A549 treated with ZK216348 at 1 μM for 4 hours (cell line): ENCODE results near the gene SENP5. TPM values are rescaled to one million over a fixed set of nuclear protein-coding genes. Genes with fewer than 3 reads are reported as not detected.

Experiments
- total RNA-seq: library from RNA; stranded (reverse); fragments of 200-300 nt; extraction: Qiagen RNA extraction; gene quantifications from 5 replicates; pipeline ENCODE4 v1.2.3, GENCODE V29; 2022; ENCODE audit warnings: low read depth

Gene SENP5
- 4.5 to 7.9 TPM (median 6.4 TPM) in 5 replicates for total RNA-seq

GRCh38 chr3:196867507-196868296 is at the start of gene SENP5:
Gene SENP5 (plus strand): TSS chr3:196867920. CDS start chr3:196885182, 17,262 bp downstream.

GRCh38 chr3:196942226-196942914 is 74.7 kb downstream of the SENP5 start, which contains the start of gene NCBP2:
Gene NCBP2 (minus strand): TSS chr3:196942528. CDS start chr3:196942503, 25 bp downstream.

GRCh38 chr3:196968233-196969133 is 100.8 kb downstream of the SENP5 start, which contains the start of gene PIGZ:
Gene PIGZ (minus strand): TSS chr3:196968833. CDS start chr3:196952031, 16,802 bp downstream.

Other genes starting within 250 kb of the SENP5 start
- not detected in 5 replicates for gene NRROS, start 228.2 kb upstream of the SENP5 start, total RNA-seq
- 2.6 to 2.9 TPM (median 2.8 TPM) in 5 replicates for gene CEP19, start 155.7 kb upstream of the SENP5 start, total RNA-seq
- 29.2 to 31.9 TPM (median 29.3 TPM) in 5 replicates for gene PIGX, start 155.5 kb upstream of the SENP5 start, total RNA-seq
- 32.8 to 47.6 TPM (median 41.6 TPM) in 5 replicates for gene PAK2, start 128.1 kb upstream of the SENP5 start, total RNA-seq
- gene NCBP2, start 74.6 kb downstream of the SENP5 start, total RNA-seq: 36.6 to 58.9 TPM (median 44.4 TPM) in 5 replicates
- gene PIGZ, start 100.9 kb downstream of the SENP5 start, total RNA-seq: 1.0 to 1.7 TPM (median 1.4 TPM) in 5 replicates
- gene MELTF, start 161.9 kb downstream of the SENP5 start, total RNA-seq: 33.5 to 75.3 TPM (median 61.7 TPM) in 5 replicates